GM23248 (cell line): ENCODE measurements around the gene GPR132.

Source experiments
- EZH2 ChIP-seq: fragments of 200-600 bp; sonication (generic); IDR thresholded peaks from 2 replicates; pipeline ENCODE4 v1.6.1; 2018; ENCODE audit warnings: antibody characterized with exemption, mild to moderate bottlenecking; ENCODE audit not compliant: insufficient read depth, poor library complexity, severe bottlenecking
- EZH2phosphoT487 ChIP-seq: fragments of 200-600 bp; sonication (generic); IDR thresholded peaks from 2 replicates; pipeline ENCODE4 v1.6.1; 2018; ENCODE audit warnings: antibody characterized with exemption, moderate library complexity, mild to moderate bottlenecking, low read depth; ENCODE audit not compliant: insufficient read depth

GRCh38 chr14:105059925-105060565 is 5.2 kb downstream of the GPR132 start:
- TF ChIP-seq EZH2phosphoT487: no peak
- TF ChIP-seq EZH2: no peak
